ENCODE data around the gene DBN1. TPM values are rescaled to one million over a fixed set of nuclear protein-coding genes. Genes with fewer than 3 reads are reported as not detected.

DBN1 gene
- total RNA-seq, 2 donors from 2014 or later, result 9.3 to 18.8 TPM

- H3K4me3 ChIP-seq, result no peak overlapping the region
- peaks cover 10% of the 10 kb centered on the region for H3K4me1 ChIP-seq
- no peaks in the 10 kb centered on the region for H3K9me3 ChIP-seq
- intact Hi-C loops (cut with DNase I), result loop anchor here (5.0 kb wide), 3 partner anchors 44 to 189 kb away; partner anchors contain the start of gene MXD3
- no peaks in the 10 kb centered on the region for H3K36me3 ChIP-seq
- no peak overlapping the region for H3K27ac ChIP-seq
- H3K27me3 ChIP-seq, result no peaks in the 10 kb centered on the region
- peak; percentile 91 for DNase-seq
- H3K9ac ChIP-seq (ENCODE audit: low read depth in 2 of 2, low read length in 2 of 2), result no peak overlapping the region
- TF ChIP-seq CTCF (IDR thresholded peaks at IDR 0.05), result peak; percentile 97
Observed at GRCh38 chr5:177500685-177501522, 27.5 kb upstream of the DBN1 start.

- no peak for TF ChIP-seq CTCF (IDR thresholded peaks at IDR 0.05)
- H3K27me3 ChIP-seq, result no peaks in the 10 kb centered on the region
- peaks cover 10% of the 10 kb centered on the region for H3K4me1 ChIP-seq
- no peak overlapping the region for H3K27ac ChIP-seq
- H3K9me3 ChIP-seq, result no peaks in the 10 kb centered on the region
- intact Hi-C loops (cut with DNase I), result loop anchor here (5.0 kb wide), 4 partner anchors 43 to 188 kb away; partner anchors contain the start of genes F12 and MXD3
- H3K4me3 ChIP-seq, result no peak overlapping the region
- H3K36me3 ChIP-seq, result no peaks in the 10 kb centered on the region
- no peak overlapping the region for H3K9ac ChIP-seq (ENCODE audit: low read depth in 2 of 2, low read length in 2 of 2)
- DNase-seq, result no peak
Observed at GRCh38 chr5:177499842-177500241, 26.4 kb upstream of the DBN1 start.

- no peaks in the 10 kb centered on the region for H3K9me3 ChIP-seq
- no peak for TF ChIP-seq CTCF (IDR thresholded peaks at IDR 0.05)
- peak overlapping the region; percentile 33 for H3K27ac ChIP-seq
- H3K27me3 ChIP-seq, result no peaks in the 10 kb centered on the region
- peaks cover 10% of the 10 kb centered on the region for H3K4me1 ChIP-seq
- intact Hi-C loops (cut with DNase I), result loop anchor here (5.0 kb wide), 1 partner anchor 91 kb away; the partner anchor contains the start of gene F12
- peak overlapping the region; percentile 51 for H3K4me3 ChIP-seq
- peak overlapping the region; percentile 40 to 50 for H3K9ac ChIP-seq (ENCODE audit: low read depth in 2 of 2, low read length in 2 of 2)
- H3K36me3 ChIP-seq, result no peaks in the 10 kb centered on the region
- DNase-seq, result no peak
Observed at GRCh38 chr5:177498013-177498787, 24.8 kb upstream of the DBN1 start.

GRCh38 chr5:177497292-177498012, 24.0 kb upstream of the DBN1 start, which contains the start of gene PDLIM7:
PDLIM7 (minus strand) TSS chr5:177497604; CDS start chr5:177496512, 1,092 bp downstream.
- H3K27ac ChIP-seq, result peak within 1 kb of the TSS; percentile 79
- no peak for TF ChIP-seq CTCF (IDR thresholded peaks at IDR 0.05)
- H3K9ac ChIP-seq (ENCODE audit: low read depth in 2 of 2, low read length in 2 of 2), result peak within 1 kb of the TSS; percentile 68 to 80
- H3K4me3 ChIP-seq, result peak within 1 kb of the TSS; percentile 51
- DNase-seq, result peak; percentile 96
- H3K4me1 ChIP-seq, result peaks cover 10% of the 10 kb centered on the region
- no peaks in the 10 kb centered on the region for H3K36me3 ChIP-seq
- H3K9me3 ChIP-seq, result no peaks in the 10 kb centered on the region
- no peaks in the 10 kb centered on the region for H3K27me3 ChIP-seq
- intact Hi-C loops (cut with DNase I), result loop anchor here (5.0 kb wide), 1 partner anchor 90 kb away; the partner anchor contains the start of gene F12
